Measurements from ENCODE around the gene UTS2B.
"Not testable (repeated sequence)": the region's sequence is repeated elsewhere in the genome, so short reads cannot be mapped to it uniquely, and the experiment has no call there.

UTS2B gene

DNA sequence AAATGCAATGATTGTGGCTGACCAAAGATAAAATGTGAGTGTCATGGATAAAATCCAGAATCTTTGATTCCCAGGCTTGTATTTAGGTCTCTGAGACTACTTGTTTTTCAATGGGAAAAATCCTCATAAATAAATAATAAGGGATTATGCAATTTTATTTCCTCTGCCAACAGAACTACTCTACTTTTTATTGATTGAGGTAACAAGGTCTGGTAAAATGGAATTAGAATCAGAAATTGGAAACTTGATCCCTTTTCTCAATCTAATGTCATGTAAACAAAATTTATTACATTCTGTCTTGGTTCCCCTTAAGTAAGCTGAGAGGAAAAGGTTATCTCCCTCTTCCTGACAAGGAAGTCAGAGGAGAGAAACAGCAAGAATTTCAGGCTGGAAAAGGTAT is 49.4 kb downstream of the UTS2B start:
- Histone ChIP-seq H3K27ac (ENCODE audit: low read depth, low read length) (no peak overlapping the region), H2AFZ (ENCODE audit: low read length, unreplicated experiment) (no peak overlapping the region), H3K4me1 (ENCODE audit: control insufficient read depth, insufficient read depth, low read length, unreplicated experiment) (peaks cover 15% of the 10 kb centered on the region), H3K27me3 (ENCODE audit: insufficient read depth, low read length) (no peaks in the 10 kb centered on the region), H3K36me3 (ENCODE audit: insufficient read depth, low read length) (no peaks in the 10 kb centered on the region), H3K4me3 (ENCODE audit: low read depth, low read length) (no peak overlapping the region), H3K79me2 (ENCODE audit: control insufficient read depth, insufficient read depth, low read length, unreplicated experiment) (no peaks in the 10 kb centered on the region)

DNA sequence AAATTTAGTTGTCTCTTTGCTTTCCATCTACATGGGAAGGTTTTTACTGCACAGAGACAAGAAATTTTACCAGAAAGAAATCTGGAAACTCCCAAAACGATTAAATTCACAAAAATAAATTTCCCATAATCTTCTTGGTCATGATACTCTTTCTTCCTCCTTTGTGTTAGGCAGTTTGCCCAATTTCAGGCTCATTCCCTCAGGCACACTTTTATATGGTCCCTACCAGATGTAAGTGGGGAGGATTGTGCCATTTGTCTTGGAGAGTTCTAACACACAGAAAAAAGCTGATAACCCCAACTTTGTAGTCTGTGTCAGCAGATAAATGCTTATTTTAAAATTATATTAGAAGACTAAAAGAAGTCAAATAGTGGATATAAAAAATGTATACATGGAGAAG is 50.2 kb downstream of the UTS2B start:
- Histone ChIP-seq H3K36me3 (ENCODE audit: insufficient read depth, low read length) (no peaks in the 10 kb centered on the region), H3K4me3 (ENCODE audit: low read depth, low read length) (no peak overlapping the region), H3K27me3 (ENCODE audit: insufficient read depth, low read length) (no peaks in the 10 kb centered on the region), H3K27ac (ENCODE audit: low read depth, low read length) (no peak overlapping the region), H3K79me2 (ENCODE audit: control insufficient read depth, insufficient read depth, low read length, unreplicated experiment) (no peaks in the 10 kb centered on the region), H3K4me1 (ENCODE audit: control insufficient read depth, insufficient read depth, low read length, unreplicated experiment) (peaks cover 15% of the 10 kb centered on the region), H2AFZ (ENCODE audit: low read length, unreplicated experiment) (no peak overlapping the region)

DNA sequence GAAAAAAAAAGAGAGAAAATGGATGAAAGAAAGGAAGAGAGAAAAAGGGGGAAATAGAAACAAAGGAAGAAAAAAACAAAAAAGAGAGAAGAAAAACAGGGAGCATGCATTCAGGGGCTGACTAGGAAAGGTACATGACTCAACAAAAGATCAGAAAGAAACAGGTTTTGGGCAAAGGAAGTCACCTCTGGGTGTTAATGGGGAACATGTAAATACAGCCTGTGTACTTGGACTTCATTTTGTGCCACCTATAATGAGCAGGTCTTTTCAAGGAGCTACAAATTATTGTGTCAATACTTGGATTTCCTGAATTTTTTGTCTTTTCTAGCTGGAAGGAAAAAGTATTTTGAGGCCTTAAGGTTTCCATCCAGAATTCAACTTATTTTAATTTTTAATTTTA is 54.6 kb downstream of the UTS2B start:
- Histone ChIP-seq H2AFZ (ENCODE audit: low read length, unreplicated experiment) (no peak overlapping the region), H3K36me3 (ENCODE audit: insufficient read depth, low read length) (no peaks in the 10 kb centered on the region), H3K79me2 (ENCODE audit: control insufficient read depth, insufficient read depth, low read length, unreplicated experiment) (no peaks in the 10 kb centered on the region), H3K4me3 (ENCODE audit: low read depth, low read length) (no peak overlapping the region), H3K27me3 (ENCODE audit: insufficient read depth, low read length) (no peaks in the 10 kb centered on the region), H3K4me1 (ENCODE audit: control insufficient read depth, insufficient read depth, low read length, unreplicated experiment) (no peaks in the 10 kb centered on the region), H3K27ac (ENCODE audit: low read depth, low read length) (no peak overlapping the region)

DNA sequence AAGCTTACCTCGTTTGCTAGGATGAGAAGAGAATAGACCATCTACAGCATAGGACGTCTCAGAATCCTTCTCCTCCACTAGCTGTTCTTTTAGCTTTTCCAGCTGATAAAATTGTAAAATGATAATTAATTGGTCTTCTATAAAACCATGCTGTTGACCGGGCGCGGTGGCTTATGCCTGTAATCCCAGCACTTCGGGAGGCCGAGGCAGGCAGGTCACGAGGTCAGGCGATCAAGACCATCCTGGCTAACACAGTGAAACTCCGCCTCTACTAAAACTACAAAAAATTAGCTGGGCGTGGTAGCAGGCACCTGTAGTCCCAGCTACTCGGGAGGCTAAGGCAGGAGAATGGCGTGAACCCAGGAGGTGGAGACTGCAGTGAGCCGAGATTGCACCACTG is 55.1 kb downstream of the UTS2B start:
- H3K4me3 ChIP-seq (ENCODE audit: low read depth, low read length); H3K27me3 ChIP-seq (ENCODE audit: insufficient read depth, low read length); H3K4me1 ChIP-seq (ENCODE audit: control insufficient read depth, insufficient read depth, low read length, unreplicated experiment); H3K79me2 ChIP-seq (ENCODE audit: control insufficient read depth, insufficient read depth, low read length, unreplicated experiment); H2AFZ ChIP-seq (ENCODE audit: low read length, unreplicated experiment); H3K27ac ChIP-seq (ENCODE audit: low read depth, low read length); H3K36me3 ChIP-seq (ENCODE audit: insufficient read depth, low read length): not testable (repeated sequence)

DNA sequence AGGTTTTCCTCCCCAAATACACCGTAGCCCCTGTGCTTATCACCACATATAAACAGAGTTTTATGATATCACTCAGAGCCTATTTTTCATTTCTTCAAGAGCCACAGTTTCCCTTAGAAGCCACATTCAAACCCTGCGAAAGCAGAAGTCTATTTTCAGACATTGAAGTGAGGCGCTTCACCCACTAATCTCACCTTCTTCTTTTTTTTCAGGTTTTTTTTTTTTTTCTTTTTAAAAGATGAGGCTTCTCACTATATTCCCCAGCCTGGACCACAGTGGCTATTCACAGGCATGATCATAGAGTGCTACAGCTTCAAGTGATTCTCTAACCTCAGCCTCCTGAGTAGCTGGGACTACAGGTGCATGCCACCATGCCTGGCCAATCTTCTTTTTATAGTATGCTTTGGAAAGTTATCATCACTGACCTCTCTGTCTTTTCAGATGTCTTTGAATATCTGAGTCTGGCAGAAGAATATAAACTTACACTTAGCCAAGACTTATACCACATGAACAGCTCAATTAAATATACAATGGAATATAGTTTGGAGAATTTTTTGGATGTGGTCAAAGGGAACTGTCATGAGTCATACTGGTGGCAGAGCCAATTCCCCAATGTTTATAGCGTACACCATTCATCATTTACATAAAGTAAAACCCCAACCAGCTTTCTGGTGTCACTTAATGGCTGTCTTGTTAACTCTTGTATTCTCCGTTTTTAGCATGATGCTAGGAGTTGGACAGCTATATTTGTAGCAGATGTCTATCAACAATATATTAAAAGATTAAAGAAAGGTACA is 60.8 kb downstream of the UTS2B start:
- H3K4me3 ChIP-seq (ENCODE audit: low read depth, low read length) = no peak overlapping the region
- no peak overlapping the region for H2AFZ ChIP-seq (ENCODE audit: low read length, unreplicated experiment)

DNA sequence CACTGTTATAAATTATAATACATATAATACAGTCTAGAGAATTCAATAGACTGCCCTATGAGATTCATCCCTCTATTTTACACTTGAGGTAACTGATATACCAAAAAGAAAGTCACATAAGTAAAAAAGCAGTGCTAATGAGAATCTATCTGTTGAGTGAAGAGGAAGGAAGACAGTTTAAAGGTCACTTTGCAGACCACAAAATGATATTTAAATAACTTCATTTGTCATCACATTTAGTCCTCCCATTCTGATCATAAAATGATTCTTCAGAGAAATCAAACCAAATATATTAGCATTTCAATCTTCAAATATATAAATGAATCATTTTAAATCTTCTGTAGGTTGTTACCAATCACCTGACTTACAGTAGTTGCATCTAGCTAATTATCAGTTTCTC is 61.6 kb downstream of the UTS2B start:
- Histone ChIP-seq H3K27ac (ENCODE audit: low read depth, low read length) (no peak overlapping the region), H3K4me3 (ENCODE audit: low read depth, low read length) (no peak overlapping the region), H3K27me3 (ENCODE audit: insufficient read depth, low read length) (no peaks in the 10 kb centered on the region), H3K36me3 (ENCODE audit: insufficient read depth, low read length) (no peaks in the 10 kb centered on the region), H2AFZ (ENCODE audit: low read length, unreplicated experiment) (no peak overlapping the region), H3K79me2 (ENCODE audit: control insufficient read depth, insufficient read depth, low read length, unreplicated experiment) (no peaks in the 10 kb centered on the region), H3K4me1 (ENCODE audit: control insufficient read depth, insufficient read depth, low read length, unreplicated experiment) (no peaks in the 10 kb centered on the region)

More for the DNA sequence above, 60.8 kb downstream of the UTS2B start:
- no peaks in the 10 kb centered on the region for H3K27me3 ChIP-seq (ENCODE audit: insufficient read depth, low read length)
- H3K36me3 ChIP-seq (ENCODE audit: insufficient read depth, low read length) = no peaks in the 10 kb centered on the region
- no peaks in the 10 kb centered on the region for H3K79me2 ChIP-seq (ENCODE audit: control insufficient read depth, insufficient read depth, low read length, unreplicated experiment)
- H3K27ac ChIP-seq (ENCODE audit: low read depth, low read length) = no peak overlapping the region
- H3K4me1 ChIP-seq (ENCODE audit: control insufficient read depth, insufficient read depth, low read length, unreplicated experiment) = no peaks in the 10 kb centered on the region

DNA sequence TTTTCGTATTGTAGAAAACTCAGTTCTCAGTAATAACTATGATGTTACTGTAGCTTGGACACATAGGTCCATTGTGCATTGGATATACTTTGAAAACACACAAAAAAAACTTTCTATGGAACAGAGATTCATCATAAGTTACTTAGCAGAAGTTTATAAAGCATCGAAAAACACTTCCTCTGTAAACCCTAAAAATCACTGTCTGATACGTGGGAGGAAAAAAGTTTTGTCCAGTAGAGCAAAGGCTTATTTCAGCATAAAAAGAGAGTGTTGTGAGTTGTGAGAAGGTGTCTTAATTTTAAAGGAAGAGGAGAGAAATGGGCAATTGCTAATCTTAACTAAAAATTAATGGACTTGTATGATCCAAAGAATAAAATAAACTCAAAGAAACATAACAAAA is 66.5 kb downstream of the UTS2B start:
- H2AFZ ChIP-seq (ENCODE audit: low read length, unreplicated experiment) = peak overlapping the region; percentile 99
- no peaks in the 10 kb centered on the region for H3K27me3 ChIP-seq (ENCODE audit: insufficient read depth, low read length)
- no peaks in the 10 kb centered on the region for H3K4me1 ChIP-seq (ENCODE audit: control insufficient read depth, insufficient read depth, low read length, unreplicated experiment)
- H3K36me3 ChIP-seq (ENCODE audit: insufficient read depth, low read length) = no peaks in the 10 kb centered on the region
- H3K4me3 ChIP-seq (ENCODE audit: low read depth, low read length) = peak overlapping the region; percentile 70
- H3K27ac ChIP-seq (ENCODE audit: low read depth, low read length) = no peak overlapping the region
- no peaks in the 10 kb centered on the region for H3K79me2 ChIP-seq (ENCODE audit: control insufficient read depth, insufficient read depth, low read length, unreplicated experiment)

DNA sequence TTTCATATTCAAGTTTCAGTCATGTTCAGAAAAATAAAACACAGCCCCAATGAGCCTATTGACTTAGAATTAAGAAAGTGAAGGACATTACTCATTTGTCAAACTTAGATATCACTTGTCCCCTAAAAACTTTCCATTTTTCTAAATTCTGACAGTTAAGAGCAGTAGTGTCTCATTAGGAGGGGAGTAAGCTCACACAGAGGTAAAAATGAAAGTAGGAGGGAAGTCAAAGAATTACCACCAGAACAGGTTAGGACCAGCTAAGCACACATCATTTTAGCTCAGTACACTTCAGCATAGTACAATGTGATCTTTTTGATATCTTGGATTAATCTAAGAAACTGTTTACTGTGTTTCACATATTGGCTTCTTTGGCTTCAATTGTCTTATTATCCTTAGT is 67.0 kb downstream of the UTS2B start:
- H2AFZ ChIP-seq (ENCODE audit: low read length, unreplicated experiment) = peak overlapping the region; percentile 99
- no peaks in the 10 kb centered on the region for H3K36me3 ChIP-seq (ENCODE audit: insufficient read depth, low read length)
- peak overlapping the region; percentile 70 for H3K4me3 ChIP-seq (ENCODE audit: low read depth, low read length)
- H3K27me3 ChIP-seq (ENCODE audit: insufficient read depth, low read length) = no peaks in the 10 kb centered on the region
- H3K79me2 ChIP-seq (ENCODE audit: control insufficient read depth, insufficient read depth, low read length, unreplicated experiment) = no peaks in the 10 kb centered on the region
- H3K27ac ChIP-seq (ENCODE audit: low read depth, low read length) = no peak overlapping the region
- no peaks in the 10 kb centered on the region for H3K4me1 ChIP-seq (ENCODE audit: control insufficient read depth, insufficient read depth, low read length, unreplicated experiment)

DNA sequence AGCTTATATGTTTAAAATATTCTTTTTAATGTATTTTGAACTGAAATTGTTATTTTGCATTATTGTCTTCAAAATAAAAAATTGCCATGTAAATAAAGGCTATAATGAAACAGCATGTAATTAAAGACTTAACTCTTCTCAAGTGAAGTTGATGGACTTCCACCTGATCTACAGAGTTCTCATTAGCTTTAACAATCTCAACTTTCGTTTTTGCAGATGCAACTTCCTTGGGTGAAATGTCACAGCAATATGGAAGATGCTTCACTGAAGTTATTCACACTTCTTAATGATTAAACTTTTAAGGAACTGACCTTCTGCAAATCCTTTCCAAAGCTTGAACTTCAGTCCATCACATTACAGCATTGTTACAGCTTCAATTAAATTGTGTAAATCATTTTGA is 67.7 kb downstream of the UTS2B start:
- Histone ChIP-seq H3K79me2 (ENCODE audit: control insufficient read depth, insufficient read depth, low read length, unreplicated experiment) (no peaks in the 10 kb centered on the region), H3K27ac (ENCODE audit: low read depth, low read length) (no peak overlapping the region), H3K27me3 (ENCODE audit: insufficient read depth, low read length) (no peaks in the 10 kb centered on the region), H3K36me3 (ENCODE audit: insufficient read depth, low read length) (no peaks in the 10 kb centered on the region), H3K4me3 (ENCODE audit: low read depth, low read length) (no peak overlapping the region), H2AFZ (ENCODE audit: low read length, unreplicated experiment) (peak overlapping the region; percentile 78), H3K4me1 (ENCODE audit: control insufficient read depth, insufficient read depth, low read length, unreplicated experiment) (no peaks in the 10 kb centered on the region)

DNA sequence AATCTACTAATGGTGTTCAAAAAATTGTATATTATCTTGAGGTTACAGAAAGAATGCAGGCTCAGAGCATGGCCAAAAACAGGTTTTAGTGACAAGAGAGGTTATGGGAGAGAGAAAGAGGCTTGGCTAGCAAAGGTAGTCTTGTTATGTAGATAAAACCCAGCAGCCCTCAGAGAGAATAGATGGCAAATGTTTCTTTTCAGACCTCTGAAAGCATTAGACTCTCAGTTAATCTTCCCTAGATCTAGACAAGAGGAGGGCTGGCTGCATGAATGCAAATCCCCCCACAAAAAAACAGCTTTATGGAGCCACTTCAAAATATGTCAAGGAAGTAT is 69.1 kb downstream of the UTS2B start:
- H3K79me2 ChIP-seq (ENCODE audit: control insufficient read depth, insufficient read depth, low read length, unreplicated experiment) = no peaks in the 10 kb centered on the region
- peaks cover under 1% of the 10 kb centered on the region for H3K4me1 ChIP-seq (ENCODE audit: control insufficient read depth, insufficient read depth, low read length, unreplicated experiment)
- no peaks in the 10 kb centered on the region for H3K27me3 ChIP-seq (ENCODE audit: insufficient read depth, low read length)
- H3K36me3 ChIP-seq (ENCODE audit: insufficient read depth, low read length) = no peaks in the 10 kb centered on the region
- H2AFZ ChIP-seq (ENCODE audit: low read length, unreplicated experiment) = peak overlapping the region; percentile 29
- H3K4me3 ChIP-seq (ENCODE audit: low read depth, low read length) = no peak overlapping the region
- no peak overlapping the region for H3K27ac ChIP-seq (ENCODE audit: low read depth, low read length)

DNA sequence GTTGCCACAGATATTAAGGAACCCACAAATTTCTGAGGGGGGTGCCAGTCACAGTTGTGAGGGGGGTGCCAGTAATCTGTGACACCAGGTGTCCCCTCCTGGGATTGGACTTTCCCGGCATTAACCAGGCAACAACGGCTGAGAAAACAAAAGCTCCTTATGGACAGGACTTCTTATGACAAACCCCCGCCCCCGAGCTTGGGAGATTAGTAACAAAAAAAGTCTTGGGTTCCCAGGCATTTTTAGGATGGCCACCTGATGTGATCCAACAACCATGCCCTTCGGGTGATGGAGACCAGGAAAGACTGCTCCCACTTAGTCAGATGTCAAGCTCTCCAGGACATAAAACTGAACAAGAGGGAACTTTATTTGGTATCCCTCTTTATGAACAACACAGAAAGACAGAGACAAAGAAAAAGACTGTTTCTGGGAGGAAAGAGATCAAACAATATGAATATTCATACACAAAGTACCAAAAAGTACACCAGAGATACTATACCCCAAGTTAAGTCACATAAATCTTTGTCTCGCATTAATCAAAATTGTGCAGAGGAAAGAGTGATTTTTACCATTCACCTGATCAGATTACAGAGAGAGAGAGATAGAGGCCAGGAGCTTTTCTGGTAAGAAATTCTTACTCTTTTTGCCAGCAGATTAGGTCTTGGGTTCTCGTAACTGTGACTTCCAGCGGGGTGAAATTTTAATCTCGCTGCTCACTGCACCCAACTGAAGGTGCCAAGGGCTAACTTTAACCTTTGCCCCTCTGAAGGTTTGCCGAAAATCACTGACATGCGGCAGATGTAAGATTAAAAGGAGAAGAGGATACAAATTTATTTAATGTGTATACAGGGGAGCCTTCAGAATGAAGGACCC is 69.7 kb downstream of the UTS2B start:
- Histone ChIP-seq H3K4me1 (ENCODE audit: control insufficient read depth, insufficient read depth, low read length, unreplicated experiment) (peaks cover 7% of the 10 kb centered on the region), H3K79me2 (ENCODE audit: control insufficient read depth, insufficient read depth, low read length, unreplicated experiment) (no peaks in the 10 kb centered on the region), H3K27me3 (ENCODE audit: insufficient read depth, low read length) (no peaks in the 10 kb centered on the region), H3K27ac (ENCODE audit: low read depth, low read length) (no peak overlapping the region), H2AFZ (ENCODE audit: low read length, unreplicated experiment) (no peak overlapping the region), H3K36me3 (ENCODE audit: insufficient read depth, low read length) (no peaks in the 10 kb centered on the region), H3K4me3 (ENCODE audit: low read depth, low read length) (no peak overlapping the region)
